ENCODE data around the gene BSPRY.

DNA sequence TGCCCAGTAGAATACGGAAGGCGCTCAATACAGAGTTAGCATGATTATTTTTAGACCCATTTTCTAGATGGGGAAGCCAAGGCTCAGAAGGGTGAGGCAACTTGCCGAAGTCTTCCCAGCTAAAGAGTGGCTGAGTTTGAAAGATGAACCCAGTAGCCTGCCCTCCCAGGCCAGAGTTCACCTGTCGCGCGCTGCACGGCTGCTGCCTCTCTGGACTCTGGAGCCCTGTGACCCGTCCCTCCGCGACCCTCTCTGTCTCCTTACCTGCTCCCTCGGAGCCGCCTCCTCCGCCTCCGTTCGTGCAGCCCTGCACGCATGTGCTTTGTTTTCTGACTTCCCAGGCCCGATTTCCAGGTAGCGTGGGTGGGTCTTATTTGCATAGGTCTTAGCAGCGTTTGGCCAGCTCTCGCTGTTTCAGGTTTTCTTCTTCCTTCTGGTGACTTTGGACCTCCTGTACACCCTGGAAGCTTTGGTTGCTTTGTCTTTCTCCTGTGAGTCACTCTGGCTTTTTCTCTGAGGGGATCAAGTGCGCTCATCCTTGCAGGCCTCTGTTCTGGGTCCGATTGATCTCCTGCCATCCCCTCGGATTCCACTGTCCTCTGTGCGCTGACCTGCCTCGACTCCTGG lies 46.4 kb upstream of the BSPRY start, which contains the start of gene RNF183:
- TF ChIP-seq POLR2AphosphoS5 (IDR thresholded peaks at IDR 0.05; ENCODE audit: low read depth, low read length): no peak
- TF ChIP-seq, protein P1, sequence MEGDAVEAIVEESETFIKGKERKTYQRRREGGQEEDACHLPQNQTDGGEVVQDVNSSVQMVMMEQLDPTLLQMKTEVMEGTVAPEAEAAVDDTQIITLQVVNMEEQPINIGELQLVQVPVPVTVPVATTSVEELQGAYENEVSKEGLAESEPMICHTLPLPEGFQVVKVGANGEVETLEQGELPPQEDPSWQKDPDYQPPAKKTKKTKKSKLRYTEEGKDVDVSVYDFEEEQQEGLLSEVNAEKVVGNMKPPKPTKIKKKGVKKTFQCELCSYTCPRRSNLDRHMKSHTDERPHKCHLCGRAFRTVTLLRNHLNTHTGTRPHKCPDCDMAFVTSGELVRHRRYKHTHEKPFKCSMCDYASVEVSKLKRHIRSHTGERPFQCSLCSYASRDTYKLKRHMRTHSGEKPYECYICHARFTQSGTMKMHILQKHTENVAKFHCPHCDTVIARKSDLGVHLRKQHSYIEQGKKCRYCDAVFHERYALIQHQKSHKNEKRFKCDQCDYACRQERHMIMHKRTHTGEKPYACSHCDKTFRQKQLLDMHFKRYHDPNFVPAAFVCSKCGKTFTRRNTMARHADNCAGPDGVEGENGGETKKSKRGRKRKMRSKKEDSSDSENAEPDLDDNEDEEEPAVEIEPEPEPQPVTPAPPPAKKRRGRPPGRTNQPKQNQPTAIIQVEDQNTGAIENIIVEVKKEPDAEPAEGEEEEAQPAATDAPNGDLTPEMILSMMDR (IDR thresholded peaks at IDR 0.05): no peak
